SK-MEL-5 (cell line): ENCODE data around the gene PSMD1. TPM values are rescaled to one million over a fixed set of nuclear protein-coding genes. Genes with fewer than 3 reads are reported as not detected.
"Not testable (repeated sequence)": the region's sequence is repeated elsewhere in the genome, so short reads cannot be mapped to it uniquely, and the experiment has no call there.

Experiments used
- DNase-seq: peaks from one replicate; pipeline ENCODE4 v3.0.0-alpha.2; 2016; ENCODE audit warnings: low read depth, low spot score
- in situ Hi-C: cut with HindIII; loops from 2 replicates; pipeline ENCODE4 v1.10.0; 2016; ENCODE audit warnings: low sequenced_read_pairs, high pct_unique_total_duplicates, low pct_unique_long_range_greater_than_20kb
- total RNA-seq: library from RNA; depleted of rRNA; stranded (reverse); fragments of >200 nt; shearing (Covaris generic); gene quantifications from 2 replicates; pipeline ENCODE4 v1.2.3, GENCODE V29; 2014

PSMD1 gene
- total RNA-seq, 1 experiment from 2014 or later: 108 TPM

DNA sequence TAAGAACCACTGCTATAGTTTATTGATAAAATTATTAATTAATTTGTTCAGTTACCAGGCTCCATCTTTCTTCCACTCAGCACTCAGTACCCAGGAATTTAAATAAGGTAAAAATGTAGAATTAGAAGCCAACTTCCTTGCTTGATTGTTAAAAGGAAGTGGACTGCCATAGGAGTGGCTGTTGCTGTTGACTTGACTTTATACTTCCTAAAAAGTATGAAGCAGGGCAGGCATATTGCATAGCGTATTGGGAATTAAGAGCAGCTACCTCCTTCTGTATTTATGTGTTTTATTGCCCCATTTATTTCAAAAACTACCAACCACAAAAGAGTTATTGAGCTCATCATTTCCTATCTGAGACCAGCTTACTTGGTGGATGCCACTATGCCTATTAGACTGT is 27.9 kb downstream of the PSMD1 start:
- in situ Hi-C loops: no loop called here
- DNase-seq: no peak

DNA sequence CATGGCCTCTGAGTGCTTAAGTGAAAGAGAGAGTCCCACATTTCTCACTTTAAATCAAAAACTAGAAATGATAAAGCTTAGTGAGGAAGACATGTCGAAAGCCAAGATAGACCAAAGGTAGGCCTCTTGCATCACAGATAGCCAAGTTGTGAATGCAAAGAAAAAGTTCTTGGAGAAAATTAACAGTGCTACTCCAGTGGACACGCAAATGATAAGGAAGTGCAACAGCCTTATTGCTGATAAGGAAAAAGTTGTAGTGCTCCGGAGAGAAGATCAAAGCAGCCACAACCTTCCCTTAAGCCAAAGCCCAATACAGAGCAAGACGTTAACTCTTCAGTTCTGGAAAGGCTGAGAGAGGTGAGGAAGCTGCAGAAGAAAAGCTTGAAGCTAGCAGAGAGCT is 32.1 kb downstream of the PSMD1 start:
- DNase-seq: no peak
- in situ Hi-C loops: no loop called here

DNA sequence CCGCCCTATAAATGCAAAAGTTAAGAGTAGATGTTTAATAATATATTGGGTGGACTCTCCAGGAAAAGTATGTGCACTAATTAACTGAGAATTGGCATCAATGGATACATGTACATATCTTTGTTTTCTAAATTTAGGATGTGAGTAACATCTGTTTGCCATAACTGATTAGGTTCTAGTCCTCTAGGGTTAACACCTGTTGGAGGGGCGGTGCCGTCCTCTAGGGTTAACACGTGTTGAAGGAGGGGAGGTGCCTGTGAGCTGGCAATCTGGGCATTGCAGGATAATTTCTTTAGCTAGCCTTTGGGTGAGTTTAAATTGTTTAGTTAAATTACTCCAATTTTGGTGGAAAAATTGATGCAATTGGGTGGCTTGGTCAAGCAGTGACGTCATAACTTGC is 37.3 kb downstream of the PSMD1 start:
- no peak for DNase-seq
- in situ Hi-C loops: no loop called here

DNA sequence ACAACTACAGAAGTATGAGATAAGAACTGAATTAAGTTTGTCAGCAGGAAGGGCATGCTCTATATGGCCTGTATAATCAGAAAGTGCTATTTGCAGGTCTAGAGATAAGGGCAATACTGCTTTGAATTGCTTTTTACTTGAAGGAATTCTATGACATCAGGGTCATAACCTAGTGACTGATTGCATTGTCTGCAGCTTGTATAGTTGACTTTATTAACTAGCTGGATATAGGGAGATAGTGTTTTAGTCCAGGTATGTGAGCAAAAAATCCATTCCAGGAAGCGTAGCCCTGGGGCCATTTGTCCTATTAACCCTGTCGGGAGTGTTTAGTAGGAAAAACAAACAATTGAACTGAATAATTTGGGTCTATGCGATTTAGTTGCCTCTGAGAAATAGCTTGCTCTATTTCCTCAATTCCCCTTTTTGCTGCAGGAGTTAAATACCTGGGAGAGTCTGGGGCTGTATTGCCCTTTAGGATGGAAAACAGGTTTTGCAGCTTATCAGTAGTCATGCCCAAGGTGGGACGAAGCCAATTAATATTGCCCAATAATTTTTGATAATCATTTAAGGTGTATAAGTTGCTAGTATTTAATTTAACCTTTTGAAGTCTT is 38.2 kb downstream of the PSMD1 start:
- in situ Hi-C loops: no loop called here
- no peak for DNase-seq

DNA sequence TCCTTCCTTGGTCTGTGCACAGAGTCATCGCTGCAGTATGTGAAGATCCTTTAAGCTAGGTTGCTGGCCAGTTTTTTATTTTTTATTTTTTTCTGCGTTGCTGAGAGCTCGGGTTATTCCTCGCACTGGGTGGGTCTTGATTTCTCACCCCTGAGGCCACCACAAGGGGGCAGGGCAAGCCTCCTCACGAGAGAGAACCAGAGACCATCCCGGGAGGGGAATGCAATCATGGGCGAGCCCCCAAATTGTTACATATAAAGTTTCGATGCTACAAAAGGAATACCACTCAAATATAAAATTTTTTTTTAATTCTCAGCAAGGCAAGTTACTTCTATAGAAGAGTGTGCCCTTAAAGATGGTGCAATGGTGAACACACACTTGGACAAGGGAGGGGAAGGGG is 43.3 kb downstream of the PSMD1 start:
- in situ Hi-C loops: no loop called here
- no peak for DNase-seq

DNA sequence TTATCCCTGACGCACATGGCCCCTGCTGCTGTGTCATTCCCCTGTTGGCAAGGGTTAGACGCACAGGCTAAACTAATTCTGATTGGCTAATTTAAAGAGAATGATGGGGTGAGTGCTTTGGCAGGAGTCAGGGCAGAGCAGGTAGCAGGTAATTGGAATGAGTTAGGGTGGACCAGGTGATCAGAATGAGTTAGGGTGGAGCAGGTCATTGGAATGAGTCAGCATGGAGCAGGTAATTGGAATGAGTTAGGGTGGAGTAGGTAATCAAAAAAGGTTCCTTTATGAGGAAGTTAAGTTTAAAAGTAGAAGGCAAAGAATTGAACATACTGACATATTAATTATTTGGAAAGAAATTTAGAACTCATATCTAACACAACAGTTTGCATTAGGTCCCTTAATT is 43.7 kb downstream of the PSMD1 start:
- DNase-seq, in situ Hi-C loops: not testable (repeated sequence)

DNA sequence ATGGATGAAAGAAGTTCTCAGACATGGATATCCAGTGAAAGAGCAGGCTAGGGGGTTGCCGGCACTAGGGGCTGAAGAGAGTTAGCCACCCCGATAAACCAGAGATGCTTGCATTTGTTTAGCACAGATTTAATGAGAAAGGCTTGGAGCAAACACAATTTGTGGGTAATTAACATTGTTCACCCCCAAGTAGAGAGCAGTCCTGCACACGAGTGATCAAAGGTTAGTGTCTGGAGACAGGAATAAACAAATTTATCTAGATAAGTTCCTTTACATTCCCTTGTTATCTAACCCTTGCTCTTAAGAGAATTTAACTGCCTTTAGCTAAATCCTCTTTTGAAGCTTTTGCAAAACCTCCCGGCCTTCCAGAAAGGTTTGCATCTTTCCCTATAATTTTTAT is 44.3 kb downstream of the PSMD1 start:
- in situ Hi-C loops: no loop called here
- DNase-seq: no peak

DNA sequence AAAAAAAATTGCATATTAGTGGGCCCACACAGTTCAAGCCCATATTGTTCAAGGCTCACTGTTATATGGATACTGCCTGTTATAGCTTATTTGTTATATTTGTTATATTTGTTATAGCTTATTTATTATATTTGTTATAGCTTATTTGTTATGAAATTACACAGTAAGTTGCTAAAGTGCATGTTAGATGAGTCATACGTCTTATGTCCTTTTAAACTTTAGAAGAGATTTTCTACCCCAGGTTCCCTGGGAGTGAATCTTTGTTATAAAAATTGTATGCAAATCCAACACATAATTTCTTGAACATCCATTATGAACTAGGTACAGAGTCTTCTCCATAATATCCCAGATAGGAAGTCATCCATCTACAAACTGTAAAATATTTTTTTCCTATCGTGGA is 46.1 kb downstream of the PSMD1 start:
- in situ Hi-C loops: no loop called here
- DNase-seq: no peak

DNA sequence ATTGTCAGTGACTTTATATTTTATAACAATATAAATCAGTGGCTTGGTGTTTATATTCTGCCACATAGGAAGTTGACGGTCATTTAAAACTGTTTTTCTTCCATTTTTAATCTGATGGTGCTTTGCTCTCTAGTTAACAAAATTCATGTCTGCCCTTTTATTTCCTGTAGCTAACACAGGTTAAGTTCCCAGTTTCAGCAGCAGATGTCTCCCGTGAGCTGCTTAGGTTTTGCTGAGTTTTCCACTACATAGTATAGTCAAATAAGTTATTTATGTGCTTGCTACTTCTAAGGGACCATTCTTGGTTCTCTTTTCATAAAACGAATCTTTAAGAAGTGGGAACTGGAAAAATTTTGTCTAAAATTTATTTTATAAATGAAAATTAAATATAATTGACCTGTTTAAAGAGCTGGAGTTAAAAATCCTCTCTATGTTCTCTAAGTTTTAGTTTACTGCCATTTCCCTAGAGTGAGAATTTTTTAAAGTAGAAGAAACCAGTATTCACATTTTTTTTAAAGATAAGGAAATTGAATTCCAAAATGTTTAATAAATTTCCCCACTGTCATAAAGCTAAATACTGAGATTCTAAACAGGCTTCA is 47.5 kb downstream of the PSMD1 start:
- DNase-seq: peak; percentile 76
- in situ Hi-C loops: no loop called here

DNA sequence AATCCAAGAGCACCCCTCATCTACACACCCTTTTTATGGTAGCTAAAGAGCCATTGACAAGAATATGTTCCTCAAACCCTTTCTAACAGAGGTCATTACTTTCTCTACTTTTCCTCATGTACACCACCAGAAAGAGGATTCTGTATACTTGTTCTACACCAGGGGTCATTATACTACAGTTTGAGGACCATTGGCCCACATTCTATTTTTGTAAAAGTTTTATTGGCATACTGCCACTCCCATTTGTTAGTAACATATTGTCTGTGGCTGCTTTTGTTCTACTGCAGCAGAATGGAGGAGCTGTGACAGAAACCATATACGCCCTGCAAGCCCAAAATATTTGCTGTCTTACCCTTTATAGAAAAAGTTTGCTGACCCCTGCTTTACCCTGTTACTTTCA is 53.9 kb downstream of the PSMD1 start:
- DNase-seq: peak; percentile 32
- in situ Hi-C loops: no loop called here

DNA sequence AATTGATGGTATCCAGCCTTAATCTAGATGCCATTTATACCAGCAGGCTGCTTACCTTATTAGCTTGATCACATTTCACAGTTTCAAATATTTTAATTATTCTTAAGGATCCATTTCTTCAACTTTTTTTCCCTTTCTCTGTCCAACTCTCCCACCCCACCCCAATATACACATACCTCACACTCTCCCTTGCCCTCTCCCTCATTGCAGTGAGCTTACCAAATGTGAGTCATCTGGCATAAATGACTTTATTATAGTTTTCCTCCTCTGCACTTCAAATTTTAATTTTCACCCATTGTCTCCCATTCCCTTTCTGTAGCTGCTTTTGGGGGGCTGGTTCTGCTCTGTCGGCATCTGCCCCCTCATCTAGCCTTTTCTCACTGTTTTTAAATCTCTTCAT is 55.3 kb downstream of the PSMD1 start:
- no peak for DNase-seq
- in situ Hi-C loops: no loop called here

DNA sequence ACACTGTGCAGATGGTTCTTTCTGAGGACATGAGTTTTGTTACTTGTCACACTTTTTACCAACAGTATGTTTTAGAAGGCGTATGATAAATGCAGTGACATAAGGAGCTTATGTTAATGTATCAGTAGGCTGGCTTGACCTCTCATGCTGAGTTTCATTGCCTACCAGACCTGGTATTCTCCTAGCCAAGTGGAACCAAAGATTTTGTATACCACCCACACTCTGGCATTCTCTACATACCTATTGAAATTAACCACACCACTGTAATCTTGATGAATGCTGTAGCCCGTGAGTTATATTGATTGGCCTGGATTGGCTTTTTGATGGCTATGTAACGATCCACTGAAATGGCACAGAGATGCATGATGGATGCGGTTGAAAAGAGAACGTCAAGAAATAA is 56.8 kb downstream of the PSMD1 start:
- in situ Hi-C loops: no loop called here
- no peak for DNase-seq

DNA sequence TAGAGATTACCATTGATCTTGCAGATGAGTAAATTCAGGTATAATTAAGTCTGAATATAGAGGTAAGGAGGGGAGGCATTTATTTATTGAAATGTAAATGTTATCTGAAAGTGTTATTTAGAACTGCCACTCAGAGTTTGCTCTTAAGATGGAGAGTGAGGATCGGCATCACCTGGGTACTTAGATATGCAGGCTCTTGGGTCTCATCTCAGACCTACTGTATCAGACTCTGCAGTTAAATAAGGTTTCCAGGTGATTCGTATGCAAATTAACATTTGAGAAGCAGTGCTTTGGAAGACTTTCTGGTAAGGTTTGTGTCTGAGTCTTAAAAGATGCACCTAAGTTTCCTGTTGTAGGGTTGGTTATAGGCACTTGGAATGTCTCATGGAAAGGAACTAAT is 59.0 kb downstream of the PSMD1 start:
- DNase-seq: no peak
- in situ Hi-C loops: no loop called here

DNA sequence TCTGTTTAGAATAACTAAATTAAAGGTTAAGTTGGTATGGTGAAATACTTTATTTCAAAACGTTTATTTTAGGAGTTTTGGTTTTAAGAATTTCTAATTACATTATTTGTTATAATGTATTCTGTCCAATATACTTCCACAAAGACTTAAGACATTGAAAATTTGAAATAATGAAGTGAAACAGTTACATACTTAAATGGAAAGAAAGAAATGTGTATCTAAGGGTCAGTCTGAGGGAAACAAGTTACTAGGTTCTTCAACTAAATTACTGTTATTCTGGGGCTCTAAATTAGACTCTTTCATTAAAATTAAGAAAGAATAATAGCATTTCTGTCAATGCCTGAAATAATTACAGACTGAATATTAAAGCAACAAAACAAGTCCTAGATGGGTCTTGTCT is 60.5 kb downstream of the PSMD1 start:
- no peak for DNase-seq
- in situ Hi-C loops: no loop called here

DNA sequence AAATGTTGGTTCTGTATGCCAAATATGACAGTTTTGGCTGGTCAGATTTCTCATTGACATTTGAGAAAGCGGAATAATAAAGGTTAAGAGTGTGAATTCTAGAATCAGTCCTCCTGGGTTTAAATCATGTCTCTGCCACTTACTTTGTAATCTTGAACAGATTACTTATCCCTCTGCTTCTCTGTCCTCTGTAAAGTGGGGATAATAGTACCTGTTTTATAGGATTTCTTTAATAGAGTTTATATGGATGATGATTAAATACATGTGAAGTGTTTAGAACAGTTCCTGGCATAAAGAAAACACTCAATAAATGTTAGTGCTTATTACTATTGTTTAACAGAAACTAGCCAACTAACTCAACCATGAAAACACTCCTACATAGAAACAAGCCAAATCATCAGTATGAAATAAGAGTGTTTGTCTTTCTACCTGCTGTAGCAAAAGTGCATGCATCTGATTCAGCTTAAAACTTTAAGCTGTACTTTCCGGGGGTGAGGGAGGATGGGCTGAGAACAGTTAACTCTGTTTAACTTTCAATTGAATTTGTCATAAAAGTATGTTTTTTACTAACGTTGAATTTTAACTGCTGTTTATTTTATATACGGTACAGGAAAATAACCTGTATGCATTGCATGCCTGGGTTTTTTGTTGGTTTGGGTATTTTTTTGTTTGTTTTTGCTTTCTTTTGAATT is 61.4 kb downstream of the PSMD1 start:
- in situ Hi-C loops: no loop called here
- no peak for DNase-seq

DNA sequence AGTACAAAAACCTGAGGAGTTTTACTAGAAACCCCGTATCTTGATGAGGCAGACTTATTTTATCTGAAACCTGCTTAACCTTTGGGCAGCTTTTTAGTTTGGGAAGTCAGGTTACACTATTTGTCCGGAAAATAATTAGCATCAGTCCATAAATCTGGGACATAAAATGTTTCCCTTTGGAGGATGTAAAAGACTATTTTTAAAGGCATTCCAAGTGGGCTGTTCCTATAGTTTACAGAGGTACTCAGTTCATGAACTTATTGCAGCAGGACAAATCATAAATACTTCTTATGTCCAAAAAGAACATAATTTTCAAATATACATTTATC is 61.9 kb downstream of the PSMD1 start:
- in situ Hi-C loops: no loop called here

DNA sequence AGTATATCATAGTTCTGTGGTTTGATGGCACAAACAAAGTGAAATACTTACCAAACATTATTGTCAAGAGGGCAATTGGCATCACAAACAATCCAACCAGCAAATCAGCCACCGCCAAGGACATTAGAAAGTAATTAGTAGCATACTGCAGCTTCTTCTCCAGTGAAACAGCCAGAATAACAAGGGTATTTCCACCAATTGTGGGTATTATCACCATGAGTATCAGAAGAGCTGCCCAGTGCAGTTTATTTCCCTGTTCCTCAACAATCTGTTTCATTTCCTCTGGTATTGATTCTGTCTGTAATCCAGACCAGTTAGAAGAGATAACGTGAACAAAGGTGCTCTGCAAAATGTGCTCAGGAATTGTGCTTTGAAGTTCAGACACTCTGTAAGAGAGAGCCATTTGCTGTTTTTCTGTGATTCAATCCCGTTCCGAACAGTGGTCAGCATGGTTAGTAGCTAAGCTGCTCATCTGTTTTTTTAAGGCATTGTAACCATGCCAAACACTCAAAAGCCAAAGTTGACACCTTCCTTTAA is 66.8 kb downstream of the PSMD1 start:
- in situ Hi-C loops: no loop called here
- no peak for DNase-seq

More for the DNA sequence above, 61.9 kb downstream of the PSMD1 start:
- DNase-seq: no peak

DNA sequence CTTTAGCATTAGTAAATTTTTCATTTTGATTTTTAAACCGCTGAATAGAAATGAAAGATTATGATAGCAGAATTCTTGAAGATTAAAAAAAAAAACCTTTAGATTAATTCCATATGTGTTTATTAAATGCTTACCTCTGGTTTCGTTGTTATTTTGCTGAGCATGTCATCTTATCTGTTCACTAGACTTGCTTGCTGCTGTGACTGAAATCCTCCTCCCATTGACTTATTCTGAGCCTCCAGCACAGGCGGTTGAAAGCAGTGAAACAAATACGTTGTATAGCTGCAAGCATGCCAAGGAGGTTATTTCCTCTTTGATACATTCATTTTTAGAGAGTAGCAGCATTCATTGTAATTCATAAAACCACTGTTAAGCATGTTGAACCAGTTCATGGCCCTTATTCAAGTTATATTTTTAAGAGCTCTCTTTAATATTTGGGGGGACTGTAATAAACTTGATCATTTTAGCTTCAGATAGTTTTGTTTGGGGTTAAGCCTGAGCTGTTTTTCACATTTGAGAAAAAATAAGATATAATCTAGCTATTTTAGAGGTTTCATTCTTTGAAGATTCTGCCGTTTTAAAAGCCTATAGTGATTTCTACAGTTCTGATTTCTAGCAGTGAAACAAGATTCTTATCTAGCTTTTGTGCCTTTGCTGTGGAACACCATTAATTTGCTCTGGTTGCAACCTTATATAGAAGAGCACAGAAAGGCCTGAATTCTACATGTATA is 68.3 kb downstream of the PSMD1 start, which contains the start of gene HTR2B:
TSS of gene HTR2B (minus strand) at position 205 of the 731 bp plus-strand sequence. CDS start 1,278 bp downstream, outside the sequence.
- peak; percentile 64 for DNase-seq
- in situ Hi-C loops: no loop called here
